HCT116 (cell line): Measurements from ENCODE around the gene ARHGAP31.

ENCODE experiments used
- CEBPB ChIP-seq: IDR thresholded peaks from 2 replicates; pipeline ENCODE4 v1.6.1; 2012; ENCODE audit warnings: low read depth
- EGR1 ChIP-seq: IDR thresholded peaks from 2 replicates; pipeline ENCODE4 v1.6.1; 2012; ENCODE audit warnings: low read depth
- ELF1 ChIP-seq: IDR thresholded peaks from 2 replicates; pipeline ENCODE4 v1.6.1; 2012; ENCODE audit warnings: low read depth, borderline replicate concordance
- EZH2 ChIP-seq: fragments of 200-600 bp; sonication (generic); IDR thresholded peaks from 2 replicates; pipeline ENCODE4 v1.6.1; 2017; ENCODE audit warnings: antibody characterized with exemption, mixed run types
- POLR2A ChIP-seq: IDR thresholded peaks from 2 replicates; pipeline ENCODE4 v1.7.0; 2011; ENCODE audit warnings: borderline replicate concordance; ENCODE audit not compliant: insufficient read depth, insufficient read length; ENCODE audit errors: extremely low read depth
- POLR2AphosphoS5 ChIP-seq: IDR thresholded peaks from 2 replicates; pipeline ENCODE4 v1.6.1; 2011; ENCODE audit warnings: mild to moderate bottlenecking, low read depth, low read length, moderate library complexity
- RAD21 ChIP-seq: IDR thresholded peaks from 2 replicates; pipeline ENCODE4 v1.6.1; 2012; ENCODE audit warnings: low read depth, mild to moderate bottlenecking
- SIN3A ChIP-seq: IDR thresholded peaks from 2 replicates; pipeline ENCODE4 v1.6.1; 2012; ENCODE audit warnings: low read depth
- SRF ChIP-seq: IDR thresholded peaks from 2 replicates; pipeline ENCODE4 v1.6.1; 2012; ENCODE audit warnings: low read depth
- TF ChIP-seq, protein P1 (sequence below), 3 experiments: fragments of 200-600 bp in 1 of 3; sonication (generic) in 1 of 3; IDR thresholded peaks in 2 of 3; conservative IDR thresholded peaks in 1 of 3; 2 replicates each; pipeline ENCODE4 v1.5.1; 2012 to 2017; ENCODE audit warnings: low read depth in 2 of 3, low read length in 2 of 3, antibody characterized with exemption in 1 of 3, borderline replicate concordance in 1 of 3, control low read depth in 1 of 3, mild to moderate bottlenecking in 1 of 3, mixed read lengths in 1 of 3, mixed run types in 1 of 3, moderate library complexity in 1 of 3; ENCODE audit not compliant: insufficient read depth in 1 of 3
- TF ChIP-seq, protein P2 (sequence below): IDR thresholded peaks from 2 replicates; pipeline ENCODE4 v1.6.1; 2012; ENCODE audit warnings: low read depth

DNA sequence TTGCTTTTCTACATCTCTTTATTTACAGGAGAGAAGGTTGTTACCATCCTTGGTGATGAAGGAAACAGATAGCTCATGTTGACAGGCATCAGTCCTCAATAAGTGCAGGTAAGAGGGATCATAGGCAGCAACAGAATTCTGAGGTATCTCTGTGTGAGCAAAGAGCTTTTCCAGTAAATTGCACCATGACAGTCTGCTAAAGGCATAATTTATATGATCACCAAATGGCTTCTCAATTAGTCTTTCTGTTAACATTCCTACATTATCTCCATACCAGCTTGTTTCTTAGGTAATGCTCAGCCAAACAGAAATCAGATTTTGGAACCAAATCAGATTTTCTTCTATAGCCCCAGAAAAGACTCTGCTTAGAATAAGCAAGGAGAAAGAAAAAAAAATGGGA is 3.6 kb upstream of the ARHGAP31 start:
- TF ChIP-seq, protein P1, sequence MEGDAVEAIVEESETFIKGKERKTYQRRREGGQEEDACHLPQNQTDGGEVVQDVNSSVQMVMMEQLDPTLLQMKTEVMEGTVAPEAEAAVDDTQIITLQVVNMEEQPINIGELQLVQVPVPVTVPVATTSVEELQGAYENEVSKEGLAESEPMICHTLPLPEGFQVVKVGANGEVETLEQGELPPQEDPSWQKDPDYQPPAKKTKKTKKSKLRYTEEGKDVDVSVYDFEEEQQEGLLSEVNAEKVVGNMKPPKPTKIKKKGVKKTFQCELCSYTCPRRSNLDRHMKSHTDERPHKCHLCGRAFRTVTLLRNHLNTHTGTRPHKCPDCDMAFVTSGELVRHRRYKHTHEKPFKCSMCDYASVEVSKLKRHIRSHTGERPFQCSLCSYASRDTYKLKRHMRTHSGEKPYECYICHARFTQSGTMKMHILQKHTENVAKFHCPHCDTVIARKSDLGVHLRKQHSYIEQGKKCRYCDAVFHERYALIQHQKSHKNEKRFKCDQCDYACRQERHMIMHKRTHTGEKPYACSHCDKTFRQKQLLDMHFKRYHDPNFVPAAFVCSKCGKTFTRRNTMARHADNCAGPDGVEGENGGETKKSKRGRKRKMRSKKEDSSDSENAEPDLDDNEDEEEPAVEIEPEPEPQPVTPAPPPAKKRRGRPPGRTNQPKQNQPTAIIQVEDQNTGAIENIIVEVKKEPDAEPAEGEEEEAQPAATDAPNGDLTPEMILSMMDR (IDR thresholded peaks at IDR 0.05 in 2 of 3, conservative IDR thresholded peaks at IDR 0.05 in 1 of 3; ENCODE audit: borderline replicate concordance in 1 of 3, insufficient read depth in 1 of 3, low read depth in 2 of 3, low read length in 2 of 3), result no peak
- TF ChIP-seq SIN3A, result no peak
- no peak for TF ChIP-seq SRF
- TF ChIP-seq, protein P2, sequence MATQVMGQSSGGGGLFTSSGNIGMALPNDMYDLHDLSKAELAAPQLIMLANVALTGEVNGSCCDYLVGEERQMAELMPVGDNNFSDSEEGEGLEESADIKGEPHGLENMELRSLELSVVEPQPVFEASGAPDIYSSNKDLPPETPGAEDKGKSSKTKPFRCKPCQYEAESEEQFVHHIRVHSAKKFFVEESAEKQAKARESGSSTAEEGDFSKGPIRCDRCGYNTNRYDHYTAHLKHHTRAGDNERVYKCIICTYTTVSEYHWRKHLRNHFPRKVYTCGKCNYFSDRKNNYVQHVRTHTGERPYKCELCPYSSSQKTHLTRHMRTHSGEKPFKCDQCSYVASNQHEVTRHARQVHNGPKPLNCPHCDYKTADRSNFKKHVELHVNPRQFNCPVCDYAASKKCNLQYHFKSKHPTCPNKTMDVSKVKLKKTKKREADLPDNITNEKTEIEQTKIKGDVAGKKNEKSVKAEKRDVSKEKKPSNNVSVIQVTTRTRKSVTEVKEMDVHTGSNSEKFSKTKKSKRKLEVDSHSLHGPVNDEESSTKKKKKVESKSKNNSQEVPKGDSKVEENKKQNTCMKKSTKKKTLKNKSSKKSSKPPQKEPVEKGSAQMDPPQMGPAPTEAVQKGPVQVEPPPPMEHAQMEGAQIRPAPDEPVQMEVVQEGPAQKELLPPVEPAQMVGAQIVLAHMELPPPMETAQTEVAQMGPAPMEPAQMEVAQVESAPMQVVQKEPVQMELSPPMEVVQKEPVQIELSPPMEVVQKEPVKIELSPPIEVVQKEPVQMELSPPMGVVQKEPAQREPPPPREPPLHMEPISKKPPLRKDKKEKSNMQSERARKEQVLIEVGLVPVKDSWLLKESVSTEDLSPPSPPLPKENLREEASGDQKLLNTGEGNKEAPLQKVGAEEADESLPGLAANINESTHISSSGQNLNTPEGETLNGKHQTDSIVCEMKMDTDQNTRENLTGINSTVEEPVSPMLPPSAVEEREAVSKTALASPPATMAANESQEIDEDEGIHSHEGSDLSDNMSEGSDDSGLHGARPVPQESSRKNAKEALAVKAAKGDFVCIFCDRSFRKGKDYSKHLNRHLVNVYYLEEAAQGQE, result no peak
- no peak for TF ChIP-seq ELF1
- TF ChIP-seq POLR2A, result no peak
- no peak for TF ChIP-seq EGR1
- no peak for TF ChIP-seq EZH2
- TF ChIP-seq CEBPB, result no peak
- no peak for TF ChIP-seq POLR2AphosphoS5
- no peak for TF ChIP-seq RAD21
